ENCODE data around the gene CCDC59. TPM values are rescaled to one million over a fixed set of nuclear protein-coding genes. Genes with fewer than 3 reads are reported as not detected.
A peak's percentile ranks its signal among the peaks of the same experiment; 100 is the strongest.
"Not testable (repeated sequence)": the region's sequence is repeated elsewhere in the genome, so short reads cannot be mapped to it uniquely, and the experiment has no call there.

Gene CCDC59
- total RNA-seq, 2 experiments from 2014 or later: 186 to 204 TPM

GRCh38 chr12:82363990-82364389, 5.8 kb upstream of the CCDC59 start:
- peaks cover 37% of the 10 kb centered on the region for H3K4me1 Mint-ChIP-seq (ENCODE audit: low read depth)

GRCh38 chr12:82361461-82361915, 3.3 kb upstream of the CCDC59 start:
- no peak overlapping the region for H3K4me3 ChIP-seq (ENCODE audit: low read length)
- CTCF ChIA-PET: no interaction called here
- ATAC-seq (ENCODE audit: poor library complexity): no peak

More at GRCh38 chr12:82363990-82364389, 5.8 kb upstream of the CCDC59 start:
- no peaks in the 10 kb centered on the region for H3K27me3 ChIP-seq (ENCODE audit: control insufficient read depth in 1 of 2, insufficient read depth in 2 of 2, low read length in 2 of 2)
- TF ChIP-seq CTCF (IDR thresholded peaks at IDR 0.05): no peak
- CTCF ChIA-PET: no interaction called here
- Mint-ChIP-seq H3K9me3 (no peaks in the 10 kb centered on the region), H3K4me3 (no peak overlapping the region), H3K27me3 (no peaks in the 10 kb centered on the region), H3K36me3 (ENCODE audit: low read depth) (peaks cover 24% of the 10 kb centered on the region), H3K27ac (no peak overlapping the region)
- H3K4me1 ChIP-seq (ENCODE audit: insufficient read depth, low read length): peaks cover 5% of the 10 kb centered on the region
- H3K9me3 ChIP-seq (ENCODE audit: control insufficient read depth in 1 of 2, insufficient read depth in 1 of 2, low read length in 2 of 2): no peaks in the 10 kb centered on the region
- H3K27ac ChIP-seq (ENCODE audit: low read depth in 1 of 2, low read length in 2 of 2): no peak overlapping the region
- H3K4me3 ChIP-seq (ENCODE audit: low read length): no peak overlapping the region
- no peaks in the 10 kb centered on the region for H3K36me3 ChIP-seq (ENCODE audit: insufficient read depth, low read length)
- DNase-seq (no peak), ATAC-seq (ENCODE audit: poor library complexity) (no peak)
- intact Hi-C loops (cut with DNase I, micrococcal nuclease): loop anchor here in 1 of 2 experiments (5.0 kb wide), 1 partner anchor 323 kb away; the partner anchor contains the start of gene TMTC2
- POLR2A ChIA-PET: no interaction called here

GRCh38 chr12:82360834-82361233, 2.6 kb upstream of the CCDC59 start:
- Mint-ChIP-seq H3K4me1 (ENCODE audit: low read depth) (peaks cover 67% of the 10 kb centered on the region), H3K36me3 (ENCODE audit: low read depth) (peaks cover 39% of the 10 kb centered on the region), H3K4me3 (peak overlapping the region; percentile 36)
- H3K27ac ChIP-seq (ENCODE audit: low read depth in 1 of 2, low read length in 2 of 2); DNase-seq; H3K27me3 Mint-ChIP-seq; H3K4me1 ChIP-seq (ENCODE audit: insufficient read depth, low read length); H3K9me3 ChIP-seq (ENCODE audit: control insufficient read depth in 1 of 2, insufficient read depth in 1 of 2, low read length in 2 of 2); POLR2A ChIA-PET; H3K27ac Mint-ChIP-seq; H3K4me3 ChIP-seq (ENCODE audit: low read length); H3K9me3 Mint-ChIP-seq; H3K27me3 ChIP-seq (ENCODE audit: control insufficient read depth in 1 of 2, insufficient read depth in 2 of 2, low read length in 2 of 2); ATAC-seq (ENCODE audit: poor library complexity); CTCF ChIA-PET: not testable (repeated sequence)
- intact Hi-C loops (cut with DNase I, micrococcal nuclease): loop anchor here in 1 of 2 experiments (5.0 kb wide), 1 partner anchor 326 kb away; the partner anchor contains the start of gene TMTC2
- H3K36me3 ChIP-seq (ENCODE audit: insufficient read depth, low read length): peaks cover 11% of the 10 kb centered on the region

More at GRCh38 chr12:82361461-82361915, 3.3 kb upstream of the CCDC59 start:
- peaks cover 5% of the 10 kb centered on the region for H3K36me3 ChIP-seq (ENCODE audit: insufficient read depth, low read length)
- POLR2A ChIA-PET: no interaction called here
- H3K27me3 ChIP-seq (ENCODE audit: control insufficient read depth in 1 of 2, insufficient read depth in 2 of 2, low read length in 2 of 2): no peaks in the 10 kb centered on the region
- peaks cover 32% of the 10 kb centered on the region for H3K36me3 Mint-ChIP-seq (ENCODE audit: low read depth)
- no peaks in the 10 kb centered on the region for H3K9me3 Mint-ChIP-seq
- H3K27ac ChIP-seq (ENCODE audit: low read depth in 1 of 2, low read length in 2 of 2): no peak overlapping the region
- H3K4me1 Mint-ChIP-seq (ENCODE audit: low read depth): peaks cover 61% of the 10 kb centered on the region
- intact Hi-C loops (cut with DNase I, micrococcal nuclease): loop anchor here in 1 of 2 experiments (5.0 kb wide), 1 partner anchor 326 kb away; the partner anchor contains the start of gene TMTC2
- H3K27ac Mint-ChIP-seq: no peak overlapping the region
- H3K4me3 Mint-ChIP-seq: no peak overlapping the region
- no peaks in the 10 kb centered on the region for H3K27me3 Mint-ChIP-seq
- peak in 1 of 14 experiments; percentile 26 for DNase-seq
- TF ChIP-seq CTCF (IDR thresholded peaks at IDR 0.05): no peak
- no peaks in the 10 kb centered on the region for H3K9me3 ChIP-seq (ENCODE audit: control insufficient read depth in 1 of 2, insufficient read depth in 1 of 2, low read length in 2 of 2)
- H3K4me1 ChIP-seq (ENCODE audit: insufficient read depth, low read length): peaks cover 10% of the 10 kb centered on the region

All from CD4-positive, alpha-beta T cell (primary cell).